ENCODE data around the gene CD82.

The CD82 gene

GRCh38 chr11:44563711-44564110 is 1.8 kb upstream of the CD82 start:
- ATAC-seq = no peak
- H3K9me3 Mint-ChIP-seq = no peaks in the 10 kb centered on the region
- no peak overlapping the region for H3K4me3 Mint-ChIP-seq
- no peaks in the 10 kb centered on the region for H3K27me3 Mint-ChIP-seq
- peaks cover 19% of the 10 kb centered on the region for H3K36me3 Mint-ChIP-seq
- peak overlapping the region; percentile 84 for H3K27ac Mint-ChIP-seq
- H3K4me1 Mint-ChIP-seq = peaks cover 54% of the 10 kb centered on the region

GRCh38 chr11:44564166-44564565 is 1.3 kb upstream of the CD82 start:
- H3K27ac Mint-ChIP-seq = peak overlapping the region; percentile 84
- peaks cover 56% of the 10 kb centered on the region for H3K4me1 Mint-ChIP-seq
- H3K27me3 Mint-ChIP-seq = no peaks in the 10 kb centered on the region
- peaks cover 19% of the 10 kb centered on the region for H3K36me3 Mint-ChIP-seq
- no peaks in the 10 kb centered on the region for H3K9me3 Mint-ChIP-seq
- peak overlapping the region; percentile 91 for H3K4me3 Mint-ChIP-seq
- no peak for ATAC-seq

GRCh38 chr11:44564670-44565210 is 723 bp upstream of the CD82 start:
- Mint-ChIP-seq H3K27me3 (no peaks in the 10 kb centered on the region), H3K4me3 (peak overlapping the region; percentile 91), H3K4me1 (peaks cover 56% of the 10 kb centered on the region), H3K27ac (peak overlapping the region; percentile 84), H3K9me3 (no peaks in the 10 kb centered on the region), H3K36me3 (peaks cover 19% of the 10 kb centered on the region)
- no peak for ATAC-seq

- Mint-ChIP-seq H3K4me1 (peaks cover 60% of the 10 kb centered on the region), H3K9me3 (no peaks in the 10 kb centered on the region), H3K27ac (peak overlapping the region; percentile 84), H3K27me3 (no peaks in the 10 kb centered on the region), H3K36me3 (peaks cover 32% of the 10 kb centered on the region), H3K4me3 (peak overlapping the region; percentile 91)
- ATAC-seq = no peak
Observed at GRCh38 chr11:44565953-44566949, 788 bp downstream of the CD82 start.

- no peaks in the 10 kb centered on the region for H3K9me3 Mint-ChIP-seq
- H3K4me3 Mint-ChIP-seq = peak overlapping the region; percentile 91
- peaks cover 40% of the 10 kb centered on the region for H3K36me3 Mint-ChIP-seq
- no peak for ATAC-seq
- no peaks in the 10 kb centered on the region for H3K27me3 Mint-ChIP-seq
- H3K27ac Mint-ChIP-seq = peak overlapping the region; percentile 84
- H3K4me1 Mint-ChIP-seq = peaks cover 64% of the 10 kb centered on the region
Observed at GRCh38 chr11:44566952-44567875, 1.8 kb downstream of the CD82 start.

- Mint-ChIP-seq H3K27ac (peak overlapping the region; percentile 84), H3K4me3 (peak overlapping the region; percentile 91), H3K4me1 (peaks cover 71% of the 10 kb centered on the region), H3K36me3 (peaks cover 47% of the 10 kb centered on the region), H3K9me3 (no peaks in the 10 kb centered on the region), H3K27me3 (no peaks in the 10 kb centered on the region)
- ATAC-seq = no peak
Observed at GRCh38 chr11:44567876-44568256, 2.4 kb downstream of the CD82 start.

- H3K36me3 Mint-ChIP-seq = peaks cover 51% of the 10 kb centered on the region
Observed at GRCh38 chr11:44568331-44568657, 2.8 kb downstream of the CD82 start.

GRCh38 chr11:44568658-44569473 is 3.4 kb downstream of the CD82 start:
- peak overlapping the region; percentile 91 for H3K4me3 Mint-ChIP-seq
- peaks cover 57% of the 10 kb centered on the region for H3K36me3 Mint-ChIP-seq
- peaks cover 81% of the 10 kb centered on the region for H3K4me1 Mint-ChIP-seq
- H3K9me3 Mint-ChIP-seq = no peaks in the 10 kb centered on the region
- H3K27ac Mint-ChIP-seq = peak overlapping the region; percentile 84
- H3K27me3 Mint-ChIP-seq = no peaks in the 10 kb centered on the region
- peak; percentile 69 for ATAC-seq

More at GRCh38 chr11:44568331-44568657, 2.8 kb downstream of the CD82 start:
- peak overlapping the region; percentile 91 for H3K4me3 Mint-ChIP-seq
- peak overlapping the region; percentile 84 for H3K27ac Mint-ChIP-seq
- H3K4me1 Mint-ChIP-seq = peaks cover 75% of the 10 kb centered on the region
- no peaks in the 10 kb centered on the region for H3K9me3 Mint-ChIP-seq
- no peaks in the 10 kb centered on the region for H3K27me3 Mint-ChIP-seq
- no peak for ATAC-seq

GRCh38 chr11:44570411-44571155 is 5.1 kb downstream of the CD82 start:
- ATAC-seq = no peak
- Mint-ChIP-seq H3K36me3 (peaks cover 62% of the 10 kb centered on the region), H3K27ac (peak overlapping the region; percentile 84), H3K4me3 (peak overlapping the region; percentile 91), H3K4me1 (peaks cover 88% of the 10 kb centered on the region), H3K9me3 (no peaks in the 10 kb centered on the region), H3K27me3 (no peaks in the 10 kb centered on the region)

- Mint-ChIP-seq H3K27ac (peak overlapping the region; percentile 84), H3K27me3 (no peaks in the 10 kb centered on the region), H3K9me3 (no peaks in the 10 kb centered on the region), H3K4me3 (peak overlapping the region; percentile 10), H3K4me1 (peaks cover 99% of the 10 kb centered on the region), H3K36me3 (peaks cover 69% of the 10 kb centered on the region)
- no peak for ATAC-seq
Observed at GRCh38 chr11:44571871-44572270, 6.4 kb downstream of the CD82 start.

- peak overlapping the region; percentile 62 for H3K4me3 Mint-ChIP-seq
- no peaks in the 10 kb centered on the region for H3K27me3 Mint-ChIP-seq
- H3K36me3 Mint-ChIP-seq = peaks cover 68% of the 10 kb centered on the region
- H3K4me1 Mint-ChIP-seq = peaks cover 99% of the 10 kb centered on the region
- ATAC-seq = no peak
- no peaks in the 10 kb centered on the region for H3K9me3 Mint-ChIP-seq
- H3K27ac Mint-ChIP-seq = peak overlapping the region; percentile 84
Observed at GRCh38 chr11:44572436-44572835, 7.0 kb downstream of the CD82 start.

GRCh38 chr11:44572884-44573283 is 7.4 kb downstream of the CD82 start:
- peaks cover 68% of the 10 kb centered on the region for H3K36me3 Mint-ChIP-seq
- no peak for ATAC-seq
- peak overlapping the region; percentile 84 for H3K27ac Mint-ChIP-seq
- H3K4me1 Mint-ChIP-seq = peaks cover 99% of the 10 kb centered on the region
- H3K4me3 Mint-ChIP-seq = peak overlapping the region; percentile 62
- no peaks in the 10 kb centered on the region for H3K9me3 Mint-ChIP-seq
- H3K27me3 Mint-ChIP-seq = no peaks in the 10 kb centered on the region

GRCh38 chr11:44573333-44573732 is 7.9 kb downstream of the CD82 start:
- Mint-ChIP-seq H3K27ac (peak overlapping the region; percentile 84), H3K4me3 (peak overlapping the region; percentile 36), H3K36me3 (peaks cover 67% of the 10 kb centered on the region), H3K9me3 (no peaks in the 10 kb centered on the region), H3K27me3 (no peaks in the 10 kb centered on the region), H3K4me1 (peaks cover 99% of the 10 kb centered on the region)
- ATAC-seq = no peak
